A549 (cell line): ENCODE data around the gene MYO15A.

Source experiments
- CEBPB ChIP-seq, 2 experiments: fragments of >200 bp in 1 of 2; sonication (Bioruptor Twin) in 1 of 2; formaldehyde crosslinking in 1 of 2; IDR thresholded peaks; 2 replicates each; pipeline ENCODE4 v1.6.1; 2012 to 2016
- EHMT2 ChIP-seq: fragments of 200-600 bp; sonication (generic); IDR thresholded peaks from 2 replicates; pipeline ENCODE4 v1.6.1; 2016; ENCODE audit warnings: antibody characterized with exemption, low read depth, mild to moderate bottlenecking, moderate library complexity
- EP300 ChIP-seq, 2 experiments: fragments of >200 bp; sonication (Bioruptor Twin); formaldehyde crosslinking; IDR thresholded peaks; 2 replicates in 1 of 2; 3 replicates in 1 of 2; pipeline ENCODE4 v1.6.1; 2016 to 2017
- JUN ChIP-seq, 2 experiments: fragments of >200 bp; sonication (Bioruptor Twin); formaldehyde crosslinking; IDR thresholded peaks; 2 replicates in 1 of 2; 3 replicates in 1 of 2; pipeline ENCODE4 v1.6.1; 2016 to 2017
- JUNB ChIP-seq: fragments of >200 bp; sonication (Bioruptor Twin); formaldehyde crosslinking; IDR thresholded peaks from 2 replicates; pipeline ENCODE4 v1.6.1; 2016
- KDM1A ChIP-seq: fragments of 200-600 bp; sonication (generic); IDR thresholded peaks from 2 replicates; pipeline ENCODE4 v1.6.1; 2016; ENCODE audit warnings: low read depth, mild to moderate bottlenecking
- KDM5A ChIP-seq: fragments of 200-600 bp; sonication (generic); IDR thresholded peaks from 2 replicates; pipeline ENCODE4 v1.6.1; 2016; ENCODE audit warnings: antibody characterized with exemption, mild to moderate bottlenecking
- MAFK ChIP-seq: fragments of 450-650 bp; IDR thresholded peaks from 2 replicates; pipeline ENCODE4 v1.6.1; 2014; ENCODE audit not compliant: partially characterized antibody
- NR3C1 ChIP-seq: fragments of >200 bp; sonication (Bioruptor Twin); formaldehyde crosslinking; IDR thresholded peaks from 3 replicates; pipeline ENCODE4 v1.6.1; 2017
- POLR2A ChIP-seq: IDR thresholded peaks from 2 replicates; pipeline ENCODE4 v1.6.1; 2012; ENCODE audit warnings: mild to moderate bottlenecking, low read length
- SMC3 ChIP-seq: fragments of >200 bp; sonication (Bioruptor Twin); formaldehyde crosslinking; IDR thresholded peaks from 3 replicates; pipeline ENCODE4 v1.6.1; 2018; ENCODE audit warnings: inconsistent platforms
- TF ChIP-seq, protein P1 (sequence below): IDR thresholded peaks from 2 replicates; pipeline ENCODE4 v1.6.1; 2012; ENCODE audit warnings: low read depth, borderline replicate concordance
- TF ChIP-seq, protein P2 (sequence below): fragments of >200 bp; sonication (Bioruptor Twin); formaldehyde crosslinking; IDR thresholded peaks from 3 replicates; pipeline ENCODE4 v1.5.1; 2016
- TF ChIP-seq, protein P3 (sequence below): fragments of 250-450 bp; sonication (Bioruptor Pico); IDR thresholded peaks from 2 replicates; pipeline ENCODE4 v1.5.0; 2021; ENCODE audit warnings: mild to moderate bottlenecking, moderate library complexity, borderline replicate concordance

DNA sequence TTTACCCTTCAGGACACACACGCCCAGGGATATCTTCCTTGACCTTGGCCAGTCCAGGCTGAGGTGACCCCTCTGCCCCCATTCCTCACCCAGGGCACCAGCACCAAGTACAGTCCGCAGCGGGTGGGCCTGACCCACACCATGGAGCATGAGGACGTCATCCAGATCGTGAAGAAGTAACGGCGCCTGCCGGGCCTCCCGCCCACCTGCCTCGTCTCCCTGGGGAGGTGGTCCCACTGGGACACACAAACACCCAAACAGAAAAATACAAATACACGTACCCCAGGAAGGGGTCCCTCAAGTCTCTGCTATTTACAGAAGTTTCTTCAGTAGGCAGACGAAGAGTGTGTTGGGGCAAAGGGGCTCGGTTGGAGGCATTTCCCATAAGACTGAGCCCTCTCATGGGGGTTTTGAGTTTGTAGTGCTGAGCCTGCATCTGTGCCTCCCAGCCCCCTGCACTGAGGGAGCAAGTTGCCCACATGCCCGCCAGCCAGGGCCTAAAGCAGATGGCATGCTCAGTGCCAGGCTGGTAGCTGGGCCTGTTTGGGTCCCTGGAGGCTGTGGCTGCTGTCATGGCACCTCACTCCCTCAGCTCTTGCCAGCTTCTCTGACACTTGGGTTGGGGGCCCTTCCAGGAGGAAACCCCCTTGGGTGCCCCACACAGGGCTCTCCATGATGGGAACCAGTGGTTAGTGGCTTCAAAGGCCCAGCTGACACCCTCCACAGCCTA is 1.3 kb upstream of the MYO15A start:
- TF ChIP-seq POLR2A, result no peak
- TF ChIP-seq KDM5A, result no peak
- TF ChIP-seq, protein P1, sequence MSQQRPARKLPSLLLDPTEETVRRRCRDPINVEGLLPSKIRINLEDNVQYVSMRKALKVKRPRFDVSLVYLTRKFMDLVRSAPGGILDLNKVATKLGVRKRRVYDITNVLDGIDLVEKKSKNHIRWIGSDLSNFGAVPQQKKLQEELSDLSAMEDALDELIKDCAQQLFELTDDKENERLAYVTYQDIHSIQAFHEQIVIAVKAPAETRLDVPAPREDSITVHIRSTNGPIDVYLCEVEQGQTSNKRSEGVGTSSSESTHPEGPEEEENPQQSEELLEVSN, result no peak
- TF ChIP-seq, protein P2, sequence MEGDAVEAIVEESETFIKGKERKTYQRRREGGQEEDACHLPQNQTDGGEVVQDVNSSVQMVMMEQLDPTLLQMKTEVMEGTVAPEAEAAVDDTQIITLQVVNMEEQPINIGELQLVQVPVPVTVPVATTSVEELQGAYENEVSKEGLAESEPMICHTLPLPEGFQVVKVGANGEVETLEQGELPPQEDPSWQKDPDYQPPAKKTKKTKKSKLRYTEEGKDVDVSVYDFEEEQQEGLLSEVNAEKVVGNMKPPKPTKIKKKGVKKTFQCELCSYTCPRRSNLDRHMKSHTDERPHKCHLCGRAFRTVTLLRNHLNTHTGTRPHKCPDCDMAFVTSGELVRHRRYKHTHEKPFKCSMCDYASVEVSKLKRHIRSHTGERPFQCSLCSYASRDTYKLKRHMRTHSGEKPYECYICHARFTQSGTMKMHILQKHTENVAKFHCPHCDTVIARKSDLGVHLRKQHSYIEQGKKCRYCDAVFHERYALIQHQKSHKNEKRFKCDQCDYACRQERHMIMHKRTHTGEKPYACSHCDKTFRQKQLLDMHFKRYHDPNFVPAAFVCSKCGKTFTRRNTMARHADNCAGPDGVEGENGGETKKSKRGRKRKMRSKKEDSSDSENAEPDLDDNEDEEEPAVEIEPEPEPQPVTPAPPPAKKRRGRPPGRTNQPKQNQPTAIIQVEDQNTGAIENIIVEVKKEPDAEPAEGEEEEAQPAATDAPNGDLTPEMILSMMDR, result no peak
- TF ChIP-seq, protein P3, sequence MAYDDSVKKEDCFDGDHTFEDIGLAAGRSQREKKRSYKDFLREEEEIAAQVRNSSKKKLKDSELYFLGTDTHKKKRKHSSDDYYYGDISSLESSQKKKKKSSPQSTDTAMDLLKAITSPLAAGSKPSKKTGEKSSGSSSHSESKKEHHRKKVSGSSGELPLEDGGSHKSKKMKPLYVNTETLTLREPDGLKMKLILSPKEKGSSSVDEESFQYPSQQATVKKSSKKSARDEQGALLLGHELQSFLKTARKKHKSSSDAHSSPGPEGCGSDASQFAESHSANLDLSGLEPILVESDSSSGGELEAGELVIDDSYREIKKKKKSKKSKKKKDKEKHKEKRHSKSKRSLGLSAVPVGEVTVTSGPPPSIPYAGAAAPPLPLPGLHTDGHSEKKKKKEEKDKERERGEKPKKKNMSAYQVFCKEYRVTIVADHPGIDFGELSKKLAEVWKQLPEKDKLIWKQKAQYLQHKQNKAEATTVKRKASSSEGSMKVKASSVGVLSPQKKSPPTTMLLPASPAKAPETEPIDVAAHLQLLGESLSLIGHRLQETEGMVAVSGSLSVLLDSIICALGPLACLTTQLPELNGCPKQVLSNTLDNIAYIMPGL (CRISPR knock-in tag), result no peak
- no peak for TF ChIP-seq CEBPB (IDR thresholded peaks at IDR 0.05)
- TF ChIP-seq SMC3, result no peak
- TF ChIP-seq KDM1A, result no peak
- TF ChIP-seq MAFK, result no peak
- TF ChIP-seq EP300 (IDR thresholded peaks at IDR 0.05), result no peak
- no peak for TF ChIP-seq NR3C1
- TF ChIP-seq JUN (IDR thresholded peaks at IDR 0.05), result no peak
- no peak for TF ChIP-seq EHMT2
- no peak for TF ChIP-seq JUNB
